SU-DHL-6 (cell line): Measurements from ENCODE around the gene TMEM95.
"Not testable (repeated sequence)": the region's sequence is repeated elsewhere in the genome, so short reads cannot be mapped to it uniquely, and the experiment has no call there.

ENCODE experiments used
- H2AFZ ChIP-seq: fragments of 200-600 bp; sonication (generic); 2 replicates; pipeline ENCODE4 v1.6.1; 2014; ENCODE audit warnings: low read depth, mild to moderate bottlenecking, moderate library complexity, mixed read lengths, antibody characterized with exemption, low read length; ENCODE audit not compliant: severe bottlenecking
- H3F3A ChIP-seq: fragments of 200-600 bp; shearing (Covaris generic); 2 replicates; pipeline ENCODE4 v1.6.0; 2016; ENCODE audit warnings: antibody characterized with exemption, mild to moderate bottlenecking; ENCODE audit not compliant: insufficient read depth
- H3K27ac ChIP-seq: fragments of 200-600 bp; sonication (generic); 2 replicates; pipeline ENCODE4 v1.5.1; 2016; ENCODE audit warnings: low read depth, mild to moderate bottlenecking, low read length, moderate library complexity, mixed read lengths
- H3K27me3 ChIP-seq: fragments of 200-600 bp; sonication (generic), shearing (Covaris generic); 2 replicates; pipeline ENCODE4 v1.6.0; 2014; ENCODE audit warnings: mild to moderate bottlenecking, low read length
- H3K36me3 ChIP-seq: fragments of 200-600 bp; sonication (generic); 2 replicates; pipeline ENCODE4 v1.6.1; 2014; ENCODE audit warnings: mild to moderate bottlenecking, low read length, mixed read lengths
- H3K4me2 ChIP-seq: fragments of 300-600, 200-600 bp; shearing (Covaris generic), sonication (generic); 2 replicates; pipeline ENCODE4 v1.6.0; 2014; ENCODE audit warnings: low read length, low read depth, mild to moderate bottlenecking; ENCODE audit not compliant: poor library complexity, severe bottlenecking
- H3K4me3 ChIP-seq: fragments of 200-600 bp; sonication (generic); 2 replicates; pipeline ENCODE4 v1.5.1; 2014; ENCODE audit warnings: antibody characterized with exemption, low read length, mild to moderate bottlenecking, mixed read lengths; ENCODE audit not compliant: insufficient read depth, poor library complexity, severe bottlenecking
- H3K79me2 ChIP-seq: fragments of 200-600 bp; sonication (generic); 2 replicates; pipeline ENCODE4 v1.6.1; 2014; ENCODE audit warnings: mild to moderate bottlenecking, low read length, moderate library complexity; ENCODE audit not compliant: insufficient read depth
- H3K9ac ChIP-seq: fragments of 200-600 bp; sonication (generic); 2 replicates; pipeline ENCODE4 v1.7.0; 2014; ENCODE audit warnings: mild to moderate bottlenecking, low read length
- H3K9me2 ChIP-seq: fragments of 200-600 bp; sonication (generic); replicated peaks from 2 replicates; pipeline ENCODE4 v1.6.1; 2014; ENCODE audit warnings: low read length; ENCODE audit not compliant: insufficient read depth
- H3K9me3 ChIP-seq: fragments of 200-600 bp; sonication (generic); 2 replicates; pipeline ENCODE4 v1.6.1; 2014; ENCODE audit warnings: low read length, mixed read lengths; ENCODE audit not compliant: insufficient read depth
- H4K20me1 ChIP-seq: fragments of 200-600 bp; sonication (generic); 2 replicates; pipeline ENCODE4 v1.6.1; 2014; ENCODE audit warnings: low read depth, mild to moderate bottlenecking, antibody characterized with exemption, low read length, moderate library complexity, mixed read lengths
- EZH2phosphoT487 ChIP-seq: fragments of 200-600 bp; sonication (generic), shearing (Covaris generic); conservative IDR thresholded peaks from 2 replicates; pipeline ENCODE4 v1.6.1; 2018; ENCODE audit warnings: mild to moderate bottlenecking, antibody characterized with exemption, low read length, moderate library complexity, mixed read lengths
- TF ChIP-seq, protein P1 (sequence below): fragments of 200-600 bp; sonication (generic); IDR thresholded peaks from one replicate; pipeline ENCODE4 v1.5.1; 2017; ENCODE audit warnings: antibody characterized with exemption, mild to moderate bottlenecking, low read length, moderate library complexity; ENCODE audit not compliant: insufficient read depth, poor library complexity, severe bottlenecking

The TMEM95 gene

GRCh38 chr17:7336240-7337175 lies 18.4 kb upstream of the TMEM95 start, which contains the start of gene ACAP1:
Gene ACAP1 (plus strand): TSS chr17:7336529. CDS start chr17:7336735, 206 bp downstream.
- TF ChIP-seq EZH2phosphoT487: no peak
- TF ChIP-seq, protein P1, sequence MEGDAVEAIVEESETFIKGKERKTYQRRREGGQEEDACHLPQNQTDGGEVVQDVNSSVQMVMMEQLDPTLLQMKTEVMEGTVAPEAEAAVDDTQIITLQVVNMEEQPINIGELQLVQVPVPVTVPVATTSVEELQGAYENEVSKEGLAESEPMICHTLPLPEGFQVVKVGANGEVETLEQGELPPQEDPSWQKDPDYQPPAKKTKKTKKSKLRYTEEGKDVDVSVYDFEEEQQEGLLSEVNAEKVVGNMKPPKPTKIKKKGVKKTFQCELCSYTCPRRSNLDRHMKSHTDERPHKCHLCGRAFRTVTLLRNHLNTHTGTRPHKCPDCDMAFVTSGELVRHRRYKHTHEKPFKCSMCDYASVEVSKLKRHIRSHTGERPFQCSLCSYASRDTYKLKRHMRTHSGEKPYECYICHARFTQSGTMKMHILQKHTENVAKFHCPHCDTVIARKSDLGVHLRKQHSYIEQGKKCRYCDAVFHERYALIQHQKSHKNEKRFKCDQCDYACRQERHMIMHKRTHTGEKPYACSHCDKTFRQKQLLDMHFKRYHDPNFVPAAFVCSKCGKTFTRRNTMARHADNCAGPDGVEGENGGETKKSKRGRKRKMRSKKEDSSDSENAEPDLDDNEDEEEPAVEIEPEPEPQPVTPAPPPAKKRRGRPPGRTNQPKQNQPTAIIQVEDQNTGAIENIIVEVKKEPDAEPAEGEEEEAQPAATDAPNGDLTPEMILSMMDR: no peak
- H2AFZ ChIP-seq: peak within 1 kb of the TSS; percentile 55
- H3K27ac ChIP-seq: peak within 1 kb of the TSS; percentile 79
- peak within 1 kb of the TSS; percentile 87 for H3K4me2 ChIP-seq
- no peaks in the 10 kb centered on the region for H3K9me3 ChIP-seq
- peaks cover 9% of the 10 kb centered on the region; the same call in 1 of the 2 replicates for H3F3A ChIP-seq
- no peaks in the 10 kb centered on the region for H4K20me1 ChIP-seq
- no peaks in the 10 kb centered on the region; the same call in 1 of the 2 replicates for H3K36me3 ChIP-seq
- peak within 1 kb of the TSS; percentile 86 for H3K9ac ChIP-seq
- H3K9me2 ChIP-seq: no peaks in the 10 kb centered on the region
- H3K27me3 ChIP-seq: no peaks in the 10 kb centered on the region
- H3K79me2 ChIP-seq: peaks cover 12% of the 10 kb centered on the region; the same call in 1 of the 2 replicates
- H3K4me3 ChIP-seq: peak within 1 kb of the TSS; percentile 75

DNA sequence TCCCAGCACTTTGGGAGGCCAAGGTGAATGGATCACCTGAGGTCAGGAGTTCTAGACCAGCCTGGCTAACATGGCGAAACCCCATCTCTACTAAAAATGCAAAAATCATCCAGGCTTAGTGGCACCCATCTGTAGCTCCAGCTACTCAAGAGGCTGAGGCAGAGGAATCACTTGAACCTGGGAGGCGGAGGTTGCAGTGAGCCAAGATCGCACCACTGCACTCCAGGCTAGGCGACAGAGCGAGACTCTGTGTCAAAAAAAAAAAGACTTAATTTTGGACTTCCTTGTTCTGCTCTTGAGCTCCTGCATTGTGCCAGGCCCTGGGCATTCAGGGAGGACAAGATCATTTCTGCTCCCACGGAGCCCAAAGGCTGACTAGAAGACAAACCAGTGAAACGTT lies 17.4 kb upstream of the TMEM95 start:
- H3K27me3 ChIP-seq, H2AFZ ChIP-seq, H3K9me3 ChIP-seq, H3F3A ChIP-seq, H3K36me3 ChIP-seq, H3K9me2 ChIP-seq, H4K20me1 ChIP-seq: not testable (repeated sequence)
- H3K4me2 ChIP-seq: peak overlapping the region; percentile 87
- peak overlapping the region; percentile 75 for H3K4me3 ChIP-seq
- peaks cover 12% of the 10 kb centered on the region; the same call in 1 of the 2 replicates for H3K79me2 ChIP-seq
- H3K9ac ChIP-seq: peak overlapping the region; percentile 86
- H3K27ac ChIP-seq: peak overlapping the region; percentile 79

- H3K36me3 ChIP-seq: no peaks in the 10 kb centered on the region; the same call in 1 of the 2 replicates
- peaks cover 9% of the 10 kb centered on the region; the same call in 1 of the 2 replicates for H3F3A ChIP-seq
- H3K27ac ChIP-seq: no peak overlapping the region
- H3K4me2 ChIP-seq: no peak overlapping the region
- no peaks in the 10 kb centered on the region for H4K20me1 ChIP-seq
- no peak overlapping the region for H3K4me3 ChIP-seq
- H3K79me2 ChIP-seq: peaks cover 12% of the 10 kb centered on the region; the same call in 1 of the 2 replicates
- no peaks in the 10 kb centered on the region for H3K27me3 ChIP-seq
- H2AFZ ChIP-seq: no peak overlapping the region
- TF ChIP-seq EZH2phosphoT487: no peak
- TF ChIP-seq, protein P1: no peak
- H3K9me3 ChIP-seq: no peaks in the 10 kb centered on the region
- H3K9me2 ChIP-seq: no peaks in the 10 kb centered on the region
- H3K9ac ChIP-seq: no peak overlapping the region
Observed at GRCh38 chr17:7340179-7340578, 14.8 kb upstream of the TMEM95 start.

GRCh38 chr17:7341842-7342241 lies 13.1 kb upstream of the TMEM95 start:
- no peak overlapping the region for H2AFZ ChIP-seq
- peaks cover 9% of the 10 kb centered on the region; the same call in 1 of the 2 replicates for H3F3A ChIP-seq
- H3K27me3 ChIP-seq: no peaks in the 10 kb centered on the region
- H3K79me2 ChIP-seq: peaks cover 7% of the 10 kb centered on the region; the same call in 1 of the 2 replicates
- TF ChIP-seq, protein P1: no peak
- TF ChIP-seq EZH2phosphoT487: no peak
- H3K4me3 ChIP-seq: no peak overlapping the region
- no peak overlapping the region for H3K9ac ChIP-seq
- no peaks in the 10 kb centered on the region; the same call in 1 of the 2 replicates for H3K36me3 ChIP-seq
- H4K20me1 ChIP-seq: no peaks in the 10 kb centered on the region
- H3K27ac ChIP-seq: no peak overlapping the region
- no peaks in the 10 kb centered on the region for H3K9me2 ChIP-seq
- H3K4me2 ChIP-seq: no peak overlapping the region
- H3K9me3 ChIP-seq: no peaks in the 10 kb centered on the region
